Mucosa of descending colon (tissue), 3 donors: ENCODE results near the gene ACSF2. TPM values are rescaled to one million over a fixed set of nuclear protein-coding genes. Genes with fewer than 3 reads are reported as not detected.

ENCODE experiments used
- ATAC-seq: fragments of 200-7000 bp; cut with Tn5 transposase; one replicate; pipeline ENCODE4 v1.9.1; 2020; ENCODE audit warnings: mild to moderate bottlenecking, moderate library complexity
- DNase-seq, 3 donors: peaks; one replicate each; pipeline ENCODE4 v3.0.0-alpha.2; 2020
- H3K36me3 ChIP-seq: fragments of 200-600 bp; one replicate; pipeline ENCODE4 v1.8.0; 2021; ENCODE audit warnings: low read depth, mild to moderate bottlenecking
- H3K4me1 ChIP-seq: fragments of 200-600 bp; one replicate; pipeline ENCODE4 v1.8.0; 2021; ENCODE audit warnings: low read depth, mild to moderate bottlenecking
- H3K4me3 ChIP-seq: fragments of 200-600 bp; one replicate; pipeline ENCODE4 v1.8.0; 2021; ENCODE audit warnings: mild to moderate bottlenecking
- H3K9me3 ChIP-seq: fragments of 200-600 bp; one replicate; pipeline ENCODE4 v1.8.0; 2021; ENCODE audit warnings: mild to moderate bottlenecking
- intact Hi-C, 2 donors: fragments of 100-400 bp; cut with DNase I in 1 of 2; cut with micrococcal nuclease in 1 of 2; formaldehyde crosslinking; loops; one replicate each; pipeline versions ENCODE4 v1.11.0 to v1.11.1; 2022; cut with DNase I, micrococcal nuclease
- total RNA-seq, 3 donors: library from RNA; stranded (reverse); fragmentation: NEBNext Ultra II Directional in 2 of 3; extraction: Animal tissue kit (Norgen Biotek cat#: 25700) in 2 of 3; gene quantifications; one replicate each; pipeline versions ENCODE4 v1.2.1 to v1.2.4, GENCODE V29; 2021 to 2023
- TF ChIP-seq, protein P1 (sequence below): fragments of 200-600 bp; IDR thresholded peaks from one replicate; pipeline ENCODE4 v1.8.0; 2022; ENCODE audit warnings: antibody characterized with exemption, mild to moderate bottlenecking
- donor health status: DM: no; HTN: no; CAD: no; lungs with moderate emphysema.
- donor health status: DM: no; HTN: no; CAD: no.
- donor health status: DM: no; HTN: yes; CAD: no.

The ACSF2 gene
- total RNA-seq, 3 donors from 2014 or later: 79.7 to 246 (median 99.4) TPM

- intact Hi-C loops: no loop called here
Measured at GRCh38 chr17:50421308-50422051, 4.5 kb upstream of the ACSF2 start.

DNA sequence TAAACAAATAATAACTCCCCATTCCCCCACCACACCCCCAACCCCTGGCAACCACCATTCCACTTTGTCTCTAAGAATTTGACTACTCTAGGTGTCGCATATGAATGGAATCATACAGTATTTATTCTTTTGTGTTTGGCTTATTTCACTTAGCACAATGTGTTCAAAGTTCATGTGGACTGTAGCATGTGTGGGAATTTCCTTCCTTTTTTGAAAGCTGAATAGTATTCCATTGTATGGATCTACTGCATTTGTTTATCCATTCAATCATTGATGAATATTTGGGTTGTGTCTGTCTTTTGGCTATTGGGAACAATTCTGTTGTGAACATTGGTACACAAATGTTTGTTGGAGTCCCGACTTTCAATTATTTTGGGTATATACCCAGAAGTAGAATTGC, 3.3 kb upstream of the ACSF2 start:
- TF ChIP-seq, protein P1, sequence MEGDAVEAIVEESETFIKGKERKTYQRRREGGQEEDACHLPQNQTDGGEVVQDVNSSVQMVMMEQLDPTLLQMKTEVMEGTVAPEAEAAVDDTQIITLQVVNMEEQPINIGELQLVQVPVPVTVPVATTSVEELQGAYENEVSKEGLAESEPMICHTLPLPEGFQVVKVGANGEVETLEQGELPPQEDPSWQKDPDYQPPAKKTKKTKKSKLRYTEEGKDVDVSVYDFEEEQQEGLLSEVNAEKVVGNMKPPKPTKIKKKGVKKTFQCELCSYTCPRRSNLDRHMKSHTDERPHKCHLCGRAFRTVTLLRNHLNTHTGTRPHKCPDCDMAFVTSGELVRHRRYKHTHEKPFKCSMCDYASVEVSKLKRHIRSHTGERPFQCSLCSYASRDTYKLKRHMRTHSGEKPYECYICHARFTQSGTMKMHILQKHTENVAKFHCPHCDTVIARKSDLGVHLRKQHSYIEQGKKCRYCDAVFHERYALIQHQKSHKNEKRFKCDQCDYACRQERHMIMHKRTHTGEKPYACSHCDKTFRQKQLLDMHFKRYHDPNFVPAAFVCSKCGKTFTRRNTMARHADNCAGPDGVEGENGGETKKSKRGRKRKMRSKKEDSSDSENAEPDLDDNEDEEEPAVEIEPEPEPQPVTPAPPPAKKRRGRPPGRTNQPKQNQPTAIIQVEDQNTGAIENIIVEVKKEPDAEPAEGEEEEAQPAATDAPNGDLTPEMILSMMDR: no peak
- Histone ChIP-seq H3K4me3 (no peak overlapping the region), H3K36me3 (no peaks in the 10 kb centered on the region), H3K9me3 (no peaks in the 10 kb centered on the region), H3K4me1 (peaks cover 35% of the 10 kb centered on the region)
- ATAC-seq (no peak), DNase-seq (no peak)
- intact Hi-C loops: no loop called here

More at GRCh38 chr17:50421308-50422051, 4.5 kb upstream of the ACSF2 start:
- no peaks in the 10 kb centered on the region for H3K9me3 ChIP-seq
- H3K4me1 ChIP-seq: peaks cover 27% of the 10 kb centered on the region
- no peaks in the 10 kb centered on the region for H3K36me3 ChIP-seq
- no peak overlapping the region for H3K4me3 ChIP-seq
- DNase-seq (no peak), ATAC-seq (peak; percentile 21)
- TF ChIP-seq, protein P1: no peak

- no peaks in the 10 kb centered on the region for H3K36me3 ChIP-seq
- H3K9me3 ChIP-seq: no peaks in the 10 kb centered on the region
- DNase-seq (peak in 1 of 3 donors; percentile 27), ATAC-seq (no peak)
- H3K4me1 ChIP-seq: peaks cover 45% of the 10 kb centered on the region
- H3K4me3 ChIP-seq: no peak overlapping the region
- intact Hi-C loops: no loop called here
- TF ChIP-seq, protein P1: no peak
Measured at GRCh38 chr17:50423553-50424159, 2.4 kb upstream of the ACSF2 start.

DNA sequence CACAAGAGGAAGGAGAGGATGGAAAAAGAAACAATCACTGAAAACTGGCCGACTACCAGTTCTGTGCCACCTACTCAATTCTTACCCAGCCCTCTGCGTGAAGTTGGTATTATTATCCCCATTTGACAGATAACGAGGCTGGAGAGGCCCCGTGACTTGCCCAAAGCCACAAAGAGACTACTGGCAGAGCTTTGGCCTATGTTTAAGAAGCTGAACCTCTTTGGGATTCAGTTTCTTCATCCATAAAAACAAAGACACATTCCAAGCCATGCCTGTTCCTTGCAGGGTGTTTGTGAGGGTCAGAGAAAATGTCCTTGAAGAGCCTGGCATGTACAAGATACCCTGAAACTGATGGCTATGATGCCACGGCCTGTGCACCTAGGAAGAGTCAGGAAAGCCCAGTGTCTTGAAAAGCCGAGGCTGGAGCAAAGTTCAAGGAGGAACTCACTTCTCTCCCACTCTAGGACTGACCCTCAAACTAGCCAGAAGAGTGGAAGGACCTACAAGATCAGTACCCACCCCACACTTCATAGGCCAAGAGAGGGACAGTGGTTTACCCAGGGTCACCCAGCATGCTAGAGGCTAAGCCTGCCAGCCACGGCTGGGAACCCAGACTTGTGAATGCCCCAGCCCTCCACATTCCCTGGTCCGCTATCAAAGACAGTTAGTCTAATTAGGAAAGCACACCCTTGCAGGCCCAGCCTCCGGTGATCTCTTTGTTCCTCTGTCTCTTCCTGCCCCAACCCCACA, 1.6 kb upstream of the ACSF2 start:
- intact Hi-C loops: no loop called here
- Histone ChIP-seq H3K4me3 (no peak overlapping the region), H3K36me3 (no peaks in the 10 kb centered on the region), H3K4me1 (peaks cover 47% of the 10 kb centered on the region), H3K9me3 (no peaks in the 10 kb centered on the region)
- ATAC-seq (no peak), DNase-seq (no peak)
- TF ChIP-seq, protein P1: no peak

DNA sequence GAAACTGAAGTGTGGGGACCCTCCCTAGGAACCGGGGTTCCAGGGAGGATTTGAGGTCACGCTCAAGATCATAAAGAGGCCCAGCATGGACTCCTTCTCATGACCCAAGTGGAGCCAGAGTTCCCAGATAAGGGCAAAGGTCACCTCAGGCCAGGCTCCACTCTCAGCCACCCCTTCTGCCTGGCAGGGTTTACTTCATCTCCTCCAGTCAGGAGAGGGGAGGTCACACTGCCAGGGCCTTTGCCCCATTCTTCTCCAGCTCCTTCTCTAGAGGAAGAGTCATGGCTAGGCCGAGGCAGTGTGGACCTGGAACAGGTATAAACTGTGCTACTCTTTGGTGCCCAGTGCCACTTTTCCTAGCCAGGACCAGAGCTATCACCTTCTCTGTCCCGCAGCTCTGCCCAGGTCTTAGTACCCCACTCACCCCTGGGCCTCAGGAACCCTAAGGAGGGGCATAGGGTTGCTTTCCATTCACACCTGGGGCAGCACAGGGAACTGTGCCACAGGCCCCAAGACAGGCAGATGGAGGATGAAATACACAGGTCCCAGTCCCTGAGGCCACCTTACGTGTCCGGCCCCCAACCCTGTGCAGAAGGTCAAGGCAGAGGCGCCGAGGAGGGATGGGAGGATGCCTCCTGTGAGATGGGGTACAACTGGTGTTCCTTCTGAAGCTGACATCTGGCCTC, 879 bp upstream of the ACSF2 start:
- Histone ChIP-seq H3K4me3 (no peak overlapping the region), H3K9me3 (no peaks in the 10 kb centered on the region), H3K36me3 (no peaks in the 10 kb centered on the region), H3K4me1 (peaks cover 47% of the 10 kb centered on the region)
- DNase-seq (no peak), ATAC-seq (no peak)
- intact Hi-C loops: no loop called here
- TF ChIP-seq, protein P1: no peak
